ENCODE measurements around the gene DAP. TPM values are rescaled to one million over a fixed set of nuclear protein-coding genes. Genes with fewer than 3 reads are reported as not detected.

DAP gene
- total and polyA plus RNA-seq, 5 experiments from 2014 or later, result 31.0 to 71.9 (median 42.7) TPM

DNA sequence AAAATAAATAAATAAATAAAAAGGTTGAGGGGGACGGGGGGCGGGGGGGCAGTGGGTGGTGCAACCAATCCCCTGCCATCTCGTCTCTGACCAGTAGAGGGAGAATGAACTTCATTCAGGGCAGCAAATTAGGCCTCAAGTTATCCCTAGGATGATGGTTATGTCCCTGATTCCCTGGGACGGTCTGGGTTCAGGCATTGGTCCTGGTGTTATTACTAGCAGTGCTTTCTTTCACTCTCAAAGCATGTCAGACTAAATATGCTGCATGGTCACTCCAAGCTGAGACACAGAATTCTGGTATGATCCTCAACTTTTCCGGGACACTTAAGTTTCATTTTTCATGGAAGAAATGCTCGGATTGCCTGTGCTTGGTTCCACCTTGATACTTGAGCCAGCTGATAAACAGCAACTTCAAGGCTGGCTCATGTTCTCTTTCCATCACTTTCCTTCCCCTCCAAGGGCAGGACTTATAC is 59.4 kb downstream of the DAP start:
- Mint-ChIP-seq H3K27me3 (no peaks in the 10 kb centered on the region), H3K4me3 (no peak overlapping the region)

DNA sequence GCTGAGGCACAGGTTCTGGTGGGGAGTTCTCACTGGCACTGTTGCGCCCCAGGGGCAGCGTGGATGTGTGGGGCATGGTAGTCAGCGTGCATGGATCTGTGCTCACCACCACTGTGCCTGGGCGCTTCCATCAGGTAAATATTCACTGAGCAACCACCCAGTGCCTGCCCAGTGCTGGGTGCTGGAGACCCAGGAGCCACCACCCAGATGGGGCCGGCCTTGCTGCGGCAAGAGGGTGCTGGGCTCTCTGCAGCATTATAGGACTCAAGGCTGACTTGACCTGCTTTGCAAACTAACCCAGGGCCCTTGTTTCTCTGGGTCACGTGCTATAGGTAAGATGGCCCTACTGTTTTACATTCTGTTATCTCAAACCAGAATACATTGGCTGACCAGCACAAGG is 60.5 kb downstream of the DAP start:
- POLR2A ChIA-PET, result no interaction called here
- H3K27ac Mint-ChIP-seq, result peak overlapping the region in 2 of 10 donors; percentile 17 to 19
- peaks cover 31 to 66% (median 52%) of the 10 kb centered on the region in 4 donors for H3K4me1 Mint-ChIP-seq
- H3K4me3 Mint-ChIP-seq, result no peak overlapping the region
- H3K9me3 Mint-ChIP-seq, result no peaks in the 10 kb centered on the region
- no peak for ATAC-seq
- H3K36me3 Mint-ChIP-seq, result peaks cover 0 to 4% (median 3%) of the 10 kb centered on the region in 3 donors
- no peaks in the 10 kb centered on the region for H3K27me3 Mint-ChIP-seq
- no peak for DNase-seq

More for the DNA sequence above, 59.4 kb downstream of the DAP start:
- Mint-ChIP-seq H3K36me3 (peaks cover 0 to 4% (median 3%) of the 10 kb centered on the region in 3 donors), H3K9me3 (no peaks in the 10 kb centered on the region), H3K27ac (no peak overlapping the region), H3K4me1 (peaks cover 29 to 68% (median 52%) of the 10 kb centered on the region in 4 donors)
- ATAC-seq, result no peak
- POLR2A ChIA-PET, result no interaction called here
- DNase-seq, result peak in 5 of 10 donors; percentile 19 to 26 (median 20)

DNA sequence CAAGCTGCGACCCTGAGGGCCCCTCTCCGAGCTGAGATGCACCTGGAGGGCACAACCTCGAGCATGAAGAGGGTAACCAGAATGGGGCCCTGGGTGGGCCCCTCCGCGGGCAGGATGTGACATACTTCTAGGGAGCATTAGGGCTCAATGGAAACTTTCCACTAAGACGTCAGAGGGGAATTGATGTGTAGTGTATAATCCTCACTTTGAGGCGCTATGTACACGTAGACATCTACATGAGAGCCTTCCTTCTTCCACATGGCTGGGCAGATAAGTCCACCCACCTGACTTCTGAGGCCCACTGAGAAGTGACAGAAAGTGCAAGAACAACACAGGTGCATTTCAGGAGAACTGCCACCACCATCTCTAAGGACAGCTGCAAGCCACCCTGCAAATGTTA is 61.0 kb downstream of the DAP start:
- Mint-ChIP-seq H3K9me3 (no peaks in the 10 kb centered on the region), H3K27ac (peak overlapping the region in 2 of 10 donors; percentile 12 to 19), H3K4me3 (no peak overlapping the region), H3K27me3 (no peaks in the 10 kb centered on the region), H3K4me1 (peaks cover 30 to 61% (median 50%) of the 10 kb centered on the region in 4 donors), H3K36me3 (peaks cover 0 to 4% (median 3%) of the 10 kb centered on the region in 3 donors)
- ATAC-seq, result no peak
- DNase-seq, result no peak
- POLR2A ChIA-PET, result no interaction called here

DNA sequence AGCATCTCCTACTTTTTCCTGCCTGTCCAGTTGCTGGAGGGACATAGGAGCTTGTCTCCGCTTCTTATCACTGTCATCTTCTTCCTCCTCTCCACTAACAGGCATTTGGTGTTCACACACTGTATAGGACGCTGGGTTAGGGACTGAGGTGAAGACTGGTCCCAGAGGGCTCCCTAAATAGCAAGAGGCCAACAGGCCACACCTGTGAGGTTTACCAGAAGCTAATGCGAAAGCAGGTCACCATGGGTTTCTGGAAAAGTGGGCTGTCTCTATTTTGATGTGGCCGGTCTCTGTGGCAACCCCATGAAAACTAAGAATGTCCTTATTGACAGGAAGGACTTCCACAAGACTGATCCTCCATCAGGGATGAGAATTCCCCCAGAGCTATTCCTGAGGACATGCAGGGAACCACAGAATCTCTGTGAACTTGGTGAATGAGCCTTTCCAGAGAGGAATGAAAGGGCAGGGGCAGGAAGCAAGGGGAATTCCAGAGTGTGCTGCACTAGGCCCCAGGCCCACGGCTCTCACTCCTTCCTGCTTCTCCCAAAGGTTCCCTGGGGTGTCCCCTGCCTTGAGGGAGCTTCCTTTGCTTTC is 61.7 kb downstream of the DAP start:
- no peaks in the 10 kb centered on the region for H3K27me3 Mint-ChIP-seq
- H3K27ac Mint-ChIP-seq, result peak overlapping the region in 1 of 10 donors; percentile 68
- no peak overlapping the region for H3K4me3 Mint-ChIP-seq
- H3K9me3 Mint-ChIP-seq, result no peaks in the 10 kb centered on the region
- peaks cover 27 to 55% (median 45%) of the 10 kb centered on the region in 4 donors for H3K4me1 Mint-ChIP-seq
- DNase-seq (no peak), ATAC-seq (no peak)
- POLR2A ChIA-PET, result no interaction called here
- H3K36me3 Mint-ChIP-seq, result peaks cover 0 to 4% (median 3%) of the 10 kb centered on the region in 3 donors

DNA sequence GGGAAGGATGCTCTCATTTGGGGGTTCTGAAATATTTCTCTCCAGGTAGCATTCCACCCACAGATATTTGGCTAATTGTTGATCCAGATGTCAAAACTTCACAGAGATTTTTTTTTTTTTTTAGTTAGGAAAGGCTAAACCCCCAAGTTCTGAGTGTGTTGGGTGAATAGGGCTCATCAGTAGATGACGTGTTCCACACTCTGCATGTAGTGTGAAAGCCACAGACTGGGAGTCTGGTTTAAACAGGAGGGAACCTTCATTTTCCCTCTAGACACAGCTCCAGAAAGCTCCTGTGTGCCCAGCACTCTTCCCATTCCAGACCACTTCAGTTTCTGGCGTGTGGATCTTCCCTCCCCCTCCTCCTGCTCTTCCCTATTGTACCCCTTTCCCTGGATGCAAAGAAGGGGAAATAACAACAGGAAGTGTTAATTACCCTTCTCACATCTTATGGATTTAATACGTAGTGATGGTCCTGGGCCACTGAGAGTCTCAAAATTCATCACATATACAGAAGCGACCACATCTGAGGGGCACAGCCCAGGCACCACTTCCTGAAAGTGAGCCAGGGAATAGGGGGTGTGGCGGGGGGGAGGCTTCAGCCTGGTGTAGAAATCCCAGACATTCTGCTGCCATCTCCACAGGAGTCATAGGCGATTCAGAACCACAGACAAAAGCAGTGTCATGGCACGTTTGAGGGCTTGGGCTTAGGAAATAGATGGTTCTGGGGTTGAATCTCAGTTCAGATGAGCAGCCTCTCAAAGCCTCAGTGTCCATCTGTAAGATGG is 65.1 kb downstream of the DAP start:
- Mint-ChIP-seq H3K4me3 (peak overlapping the region in 1 of 10 donors; percentile 43), H3K27me3 (no peaks in the 10 kb centered on the region), H3K27ac (peak overlapping the region in 3 of 10 donors; percentile 18 to 72 (median 55)), H3K36me3 (peaks cover 0 to 4% (median 2%) of the 10 kb centered on the region in 3 donors), H3K4me1 (peaks cover 20 to 44% (median 38%) of the 10 kb centered on the region in 4 donors), H3K9me3 (no peaks in the 10 kb centered on the region)
- ATAC-seq (no peak), DNase-seq (no peak)
- POLR2A ChIA-PET, result no interaction called here

GRCh38 chr5:10695055-10695649 is 65.9 kb downstream of the DAP start:
- Mint-ChIP-seq H3K27me3 (no peaks in the 10 kb centered on the region), H3K36me3 (peaks cover 0 to 7% (median 5%) of the 10 kb centered on the region in 3 donors), H3K4me3 (no peak overlapping the region), H3K27ac (peak overlapping the region in 1 of 10 donors; percentile 53), H3K4me1 (peaks cover 23 to 42% (median 35%) of the 10 kb centered on the region in 4 donors), H3K9me3 (no peaks in the 10 kb centered on the region)
- POLR2A ChIA-PET, result no interaction called here
- ATAC-seq (no peak), DNase-seq (no peak)

DNA sequence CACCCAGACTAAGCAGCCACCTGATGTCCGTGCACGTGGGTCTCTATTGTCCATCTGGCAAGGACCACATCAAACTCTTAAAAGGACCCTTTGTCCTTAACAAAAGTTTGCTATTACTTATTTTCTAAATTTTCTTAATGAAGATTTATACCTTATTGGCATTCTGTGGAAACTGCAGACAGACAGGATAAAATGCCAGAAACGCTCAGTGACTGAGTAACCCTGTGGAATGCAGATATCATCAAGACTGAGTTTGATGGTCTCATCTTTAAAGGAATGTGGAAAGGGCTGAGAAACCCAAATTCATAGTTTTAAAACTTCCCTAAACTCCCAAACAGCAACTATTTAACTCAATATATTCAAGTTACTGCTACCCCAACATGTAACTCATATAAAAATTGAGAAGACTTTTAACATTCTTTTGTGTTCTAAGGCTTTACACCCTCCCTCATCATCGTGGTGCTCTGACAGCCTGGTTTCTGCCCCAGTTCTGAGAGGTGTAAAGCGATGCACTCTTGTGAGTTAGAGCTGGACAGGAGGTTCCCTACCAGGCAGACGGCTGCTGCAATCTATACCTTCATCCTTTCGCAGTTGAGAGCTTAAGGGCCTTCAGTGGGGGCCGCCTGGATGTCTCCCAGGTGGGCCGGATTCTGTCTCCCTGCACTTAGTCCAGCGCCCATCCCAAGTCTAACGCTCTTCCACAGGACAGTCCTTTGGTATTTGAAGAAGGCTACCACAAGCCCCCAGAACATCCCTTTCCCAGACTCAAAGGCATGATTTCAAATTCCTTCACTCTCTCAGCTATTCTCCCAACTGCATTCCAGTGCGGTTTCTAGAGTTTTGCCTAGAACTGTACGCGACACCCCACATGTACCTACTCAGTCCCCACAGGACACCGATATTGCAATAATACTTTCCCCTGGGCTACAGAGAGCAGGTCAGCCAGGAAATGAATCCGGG is 68.9 kb downstream of the DAP start:
- Mint-ChIP-seq H3K36me3 (peaks cover 3 to 14% (median 10%) of the 10 kb centered on the region in 3 donors), H3K9me3 (no peaks in the 10 kb centered on the region), H3K27ac (no peak overlapping the region), H3K4me3 (no peak overlapping the region), H3K27me3 (no peaks in the 10 kb centered on the region), H3K4me1 (peaks cover 15 to 22% (median 17%) of the 10 kb centered on the region in 4 donors)
- ATAC-seq, result no peak
- no peak for DNase-seq
- POLR2A ChIA-PET, result no interaction called here

DNA sequence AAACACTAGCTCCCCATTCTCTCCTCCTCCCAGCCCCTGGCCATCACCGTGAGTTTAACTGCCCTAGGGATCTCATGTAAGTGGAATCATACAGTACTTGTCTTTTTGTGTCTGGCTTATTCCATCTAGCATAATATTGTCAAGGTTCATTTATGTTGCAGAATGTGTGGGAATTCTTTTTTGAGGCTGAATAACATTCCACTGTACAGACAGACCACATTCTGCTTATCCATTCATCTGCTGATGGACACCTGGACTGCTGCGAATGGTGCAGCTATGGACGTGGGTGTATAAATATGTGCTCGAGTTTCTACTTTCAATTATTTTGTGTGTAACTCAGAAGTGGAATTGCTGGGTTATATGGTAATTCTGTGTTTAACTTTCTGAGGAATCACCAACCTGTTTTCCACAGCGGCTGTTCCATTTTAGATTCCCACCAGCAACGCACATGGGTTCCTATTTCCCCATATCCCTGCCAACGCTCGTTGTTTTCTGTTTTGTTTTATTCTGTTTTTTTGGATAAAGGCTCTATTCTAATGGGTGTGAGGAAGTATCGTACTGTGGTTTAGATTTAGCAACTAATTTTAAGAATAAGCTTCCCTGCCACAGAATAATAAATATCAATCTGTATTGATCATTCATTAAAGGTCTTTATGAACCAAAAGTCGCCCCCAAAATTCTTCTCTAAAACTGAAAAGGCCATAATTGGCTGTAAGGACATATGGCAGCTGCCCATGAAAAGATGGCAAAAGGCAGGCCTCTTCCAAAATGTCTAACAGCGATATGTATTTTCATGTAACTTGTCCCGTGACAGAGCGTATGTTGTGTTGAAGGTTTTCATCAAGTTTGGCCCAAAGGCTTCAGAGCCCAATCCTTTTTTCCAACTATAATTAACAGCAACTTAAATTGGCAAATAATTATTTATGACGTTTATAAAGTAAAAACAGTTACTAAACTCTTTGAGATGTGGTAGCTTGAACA is 70.3 kb downstream of the DAP start:
- POLR2A ChIA-PET, result no interaction called here
- H3K27ac Mint-ChIP-seq, result no peak overlapping the region
- DNase-seq (no peak), ATAC-seq (no peak)
- no peaks in the 10 kb centered on the region for H3K9me3 Mint-ChIP-seq
- no peak overlapping the region for H3K4me3 Mint-ChIP-seq
- peaks cover 1 to 11% (median 6%) of the 10 kb centered on the region in 4 donors for H3K4me1 Mint-ChIP-seq
- peaks cover 4 to 25% (median 18%) of the 10 kb centered on the region in 3 donors for H3K36me3 Mint-ChIP-seq
- no peaks in the 10 kb centered on the region for H3K27me3 Mint-ChIP-seq

DNA sequence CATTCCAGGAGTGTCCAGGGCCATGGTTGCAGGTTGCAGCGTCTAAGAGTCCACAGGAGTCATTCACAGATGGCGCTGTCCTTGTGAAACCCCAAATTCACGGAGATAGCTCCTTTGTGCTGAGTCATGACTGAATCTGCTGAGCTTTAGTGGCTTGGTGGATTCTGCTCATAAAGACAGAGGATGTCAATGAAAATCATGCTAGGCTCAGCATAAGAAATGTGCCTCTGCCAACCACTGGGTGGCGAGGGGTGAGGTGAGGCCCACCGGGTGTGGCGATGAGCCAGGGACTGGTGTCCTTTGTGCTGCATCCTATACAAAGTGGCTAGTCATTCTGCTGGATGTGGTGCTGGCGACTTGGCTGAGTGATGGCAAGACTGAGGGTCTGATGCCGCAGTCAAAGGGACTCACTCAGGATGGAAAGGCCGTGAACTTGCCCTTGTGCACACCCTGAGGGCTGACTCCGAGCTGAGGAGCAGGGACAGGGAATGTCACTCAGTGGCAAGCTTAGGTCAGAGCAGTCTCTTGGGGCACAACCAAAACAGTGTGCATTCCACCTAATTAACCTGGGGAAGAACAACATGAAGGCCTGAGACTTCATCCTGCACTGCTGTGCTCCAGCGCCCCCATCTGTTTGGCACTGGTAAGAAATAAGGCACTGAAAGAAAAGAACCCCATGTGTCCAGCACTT is 71.5 kb downstream of the DAP start:
- no peak for DNase-seq
- peaks cover 0 to 8% (median 0%) of the 10 kb centered on the region in 4 donors for H3K4me1 Mint-ChIP-seq
- H3K9me3 Mint-ChIP-seq, result no peaks in the 10 kb centered on the region
- no peaks in the 10 kb centered on the region for H3K27me3 Mint-ChIP-seq
- no peak overlapping the region for H3K4me3 Mint-ChIP-seq
- ATAC-seq, result no peak
- POLR2A ChIA-PET, result no interaction called here
- no peak overlapping the region for H3K27ac Mint-ChIP-seq
- H3K36me3 Mint-ChIP-seq, result peaks cover 4 to 33% (median 18%) of the 10 kb centered on the region in 3 donors

GRCh38 chr5:10688651-10689171 is 72.3 kb downstream of the DAP start:
- ATAC-seq, result no peak
- Mint-ChIP-seq H3K36me3 (peaks cover 4 to 39% (median 23%) of the 10 kb centered on the region in 3 donors), H3K4me1 (peaks cover 0 to 8% (median 0%) of the 10 kb centered on the region in 4 donors), H3K27me3 (no peaks in the 10 kb centered on the region), H3K9me3 (no peaks in the 10 kb centered on the region), H3K27ac (no peak overlapping the region), H3K4me3 (no peak overlapping the region)
- POLR2A ChIA-PET, result no interaction called here
- no peak for DNase-seq

- Mint-ChIP-seq H3K4me1 (peaks cover 0 to 8% (median 0%) of the 10 kb centered on the region in 4 donors), H3K36me3 (peaks cover 4 to 54% (median 32%) of the 10 kb centered on the region in 3 donors), H3K27me3 (no peaks in the 10 kb centered on the region), H3K27ac (peak overlapping the region in 1 of 10 donors; percentile 11), H3K9me3 (no peaks in the 10 kb centered on the region), H3K4me3 (no peak overlapping the region)
- DNase-seq, result no peak
- POLR2A ChIA-PET, result no interaction called here
- ATAC-seq, result no peak
Observed at GRCh38 chr5:10686890-10687289, 74.1 kb downstream of the DAP start.

Data from naive thymus-derived CD8-positive, alpha-beta T cell (primary cell).